ENCODE data around the gene R3HCC1L.

DNA sequence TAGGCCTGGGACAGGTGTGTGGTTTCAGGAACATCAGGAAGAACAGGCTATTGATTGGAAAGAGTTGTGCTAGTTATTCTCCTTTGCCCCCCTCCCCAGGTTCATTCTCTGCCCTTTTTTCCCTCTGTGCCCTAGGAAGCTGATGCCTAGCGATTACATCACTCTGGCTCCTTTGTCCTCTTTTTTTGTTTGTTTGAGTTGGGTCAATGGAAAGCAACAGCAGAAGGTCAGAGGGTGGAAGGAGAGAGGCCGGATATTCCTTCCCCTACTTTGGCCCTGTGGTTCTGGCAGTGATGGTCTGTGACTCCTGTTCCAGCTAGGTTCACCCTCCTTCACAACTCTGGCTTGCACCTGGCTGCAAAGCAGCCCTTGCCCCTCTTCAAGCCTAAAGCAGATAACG lies 114.7 kb downstream of the R3HCC1L start:
- no peak for TF ChIP-seq RBBP5 (IDR thresholded peaks at IDR 0.05; ENCODE audit: borderline replicate concordance, insufficient read depth, low read length, poor library complexity, severe bottlenecking)
- no peak for TF ChIP-seq SMAD4 (CRISPR knock-in tag; conservative IDR thresholded peaks at IDR 0.05)
- TF ChIP-seq SREBF1 (IDR thresholded peaks at IDR 0.05; ENCODE audit: borderline replicate concordance, low read depth, low read length): no peak
- TF ChIP-seq NCOA1 (IDR thresholded peaks at IDR 0.05; ENCODE audit: low read depth): no peak
- TF ChIP-seq TCFL5 (CRISPR knock-in tag; conservative IDR thresholded peaks at IDR 0.05): no peak
- TF ChIP-seq, protein P1, sequence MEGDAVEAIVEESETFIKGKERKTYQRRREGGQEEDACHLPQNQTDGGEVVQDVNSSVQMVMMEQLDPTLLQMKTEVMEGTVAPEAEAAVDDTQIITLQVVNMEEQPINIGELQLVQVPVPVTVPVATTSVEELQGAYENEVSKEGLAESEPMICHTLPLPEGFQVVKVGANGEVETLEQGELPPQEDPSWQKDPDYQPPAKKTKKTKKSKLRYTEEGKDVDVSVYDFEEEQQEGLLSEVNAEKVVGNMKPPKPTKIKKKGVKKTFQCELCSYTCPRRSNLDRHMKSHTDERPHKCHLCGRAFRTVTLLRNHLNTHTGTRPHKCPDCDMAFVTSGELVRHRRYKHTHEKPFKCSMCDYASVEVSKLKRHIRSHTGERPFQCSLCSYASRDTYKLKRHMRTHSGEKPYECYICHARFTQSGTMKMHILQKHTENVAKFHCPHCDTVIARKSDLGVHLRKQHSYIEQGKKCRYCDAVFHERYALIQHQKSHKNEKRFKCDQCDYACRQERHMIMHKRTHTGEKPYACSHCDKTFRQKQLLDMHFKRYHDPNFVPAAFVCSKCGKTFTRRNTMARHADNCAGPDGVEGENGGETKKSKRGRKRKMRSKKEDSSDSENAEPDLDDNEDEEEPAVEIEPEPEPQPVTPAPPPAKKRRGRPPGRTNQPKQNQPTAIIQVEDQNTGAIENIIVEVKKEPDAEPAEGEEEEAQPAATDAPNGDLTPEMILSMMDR (IDR thresholded peaks at IDR 0.05 in 2 of 3, conservative IDR thresholded peaks at IDR 0.05 in 1 of 3; ENCODE audit: insufficient read depth in 2 of 3, low read depth in 1 of 3, low read length in 3 of 3): no peak
- TF ChIP-seq ARHGAP35 (IDR thresholded peaks at IDR 0.05; ENCODE audit: partially characterized antibody): no peak
